Stimulated activated CD4-positive, alpha-beta T cell treated with anti-CD3 and anti-CD28 coated beads, Interleukin-15, amount 100 ng/mL, for 24 hours (primary cell): Measurements from ENCODE around the gene MCUB.

Experiments
- DNase-seq: peaks from one replicate; pipeline ENCODE4 v3.0.0-alpha.2; 2020

MCUB gene

GRCh38 chr4:109730619-109731545 lies 170.8 kb downstream of the MCUB start:
- no peak for DNase-seq

GRCh38 chr4:109733728-109734127 lies 173.7 kb downstream of the MCUB start:
- DNase-seq = no peak

DNA sequence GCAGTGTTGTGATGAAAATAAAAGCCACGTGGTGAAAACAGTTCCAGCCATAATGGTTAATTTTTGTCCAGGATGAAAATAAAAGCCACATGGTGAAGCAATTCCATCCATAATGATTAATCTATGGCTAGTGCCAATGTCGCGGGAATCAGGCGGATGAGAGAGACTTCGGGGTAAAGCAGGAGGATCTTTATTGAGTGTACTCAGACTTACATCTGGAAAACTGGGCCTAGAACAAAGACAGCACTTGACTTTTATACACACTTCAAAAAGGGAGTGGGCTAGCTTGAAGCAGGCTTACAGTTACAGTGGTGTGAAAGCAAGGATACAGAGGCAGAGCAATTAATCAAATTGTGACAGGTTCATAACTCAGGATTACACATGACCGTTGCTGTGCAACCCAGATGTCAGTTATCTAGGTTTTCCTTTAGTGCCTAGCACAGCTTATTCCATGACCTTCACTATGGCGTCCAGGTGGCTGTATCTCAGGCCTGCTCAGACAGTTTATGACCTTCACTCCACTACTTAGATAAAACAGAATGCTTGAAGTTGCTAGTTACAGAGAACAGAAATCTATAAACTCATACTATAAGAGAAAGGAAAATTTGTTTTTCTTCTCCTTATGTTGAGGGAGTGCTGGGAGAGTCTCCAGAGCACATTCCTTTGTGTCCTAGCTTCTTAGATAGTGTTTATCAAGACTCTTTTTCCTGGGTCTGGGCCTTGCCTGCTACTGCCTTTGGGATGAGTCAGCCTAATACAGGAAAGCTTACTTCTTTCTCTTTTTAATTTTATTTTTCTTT lies 175.7 kb downstream of the MCUB start:
- DNase-seq = no peak
